OCI-LY7 (cell line): Measurements from ENCODE around the gene EXOC4. TPM values are rescaled to one million over a fixed set of nuclear protein-coding genes. Genes with fewer than 3 reads are reported as not detected.

Experiments used
- BruUV-seq: library from RNA; stranded (reverse); fragments of 400-500 nt; replicated peaks from 2 replicates; lab custom pipeline; 2021; lab: Mats Ljungman, UMichigan
- CTCF ChIA-PET: fragments of 300-600 bp; sonication (Branson Sonifier 250); formaldehyde crosslinking; loops from one replicate; lab custom pipeline; 2022; ENCODE audit warnings: antibody characterized with exemption; ENCODE audit not compliant: unreplicated experiment; lab: Charles Lee
- POLR2A ChIA-PET: fragments of 300-600 bp; sonication (Branson Sonifier 250); formaldehyde crosslinking; loops from one replicate; lab custom pipeline; 2022; ENCODE audit warnings: antibody characterized with exemption; lab: Charles Lee
- DNase-seq: peaks from one replicate; pipeline ENCODE4 v3.0.0-alpha.2; 2015; ENCODE audit warnings: low spot score
- H2AFZ ChIP-seq: fragments of 200-600 bp; sonication (generic), shearing (Covaris generic); 2 replicates; pipeline ENCODE4 v1.6.1; 2014; ENCODE audit warnings: mild to moderate bottlenecking, antibody characterized with exemption, low read length, moderate library complexity
- H3K27ac ChIP-seq: fragments of 200-600 bp; sonication (generic); 2 replicates; pipeline ENCODE4 v1.5.1; 2014; ENCODE audit warnings: mixed run types, low read depth, mild to moderate bottlenecking, moderate library complexity, low read length, inconsistent platforms; ENCODE audit not compliant: poor library complexity, severe bottlenecking
- H3K36me3 ChIP-seq: fragments of 200-600 bp; sonication (generic); 2 replicates; pipeline ENCODE4 v1.6.1; 2014; ENCODE audit warnings: mild to moderate bottlenecking, antibody characterized with exemption, low read length, moderate library complexity, mixed read lengths; ENCODE audit not compliant: insufficient read depth
- H3K4me1 ChIP-seq: fragments of 200-600 bp; sonication (generic); 2 replicates; pipeline ENCODE4 v1.5.1; 2014; ENCODE audit warnings: mild to moderate bottlenecking, low read length; ENCODE audit not compliant: insufficient read depth, poor library complexity, severe bottlenecking
- H3K4me2 ChIP-seq: fragments of 200-600 bp; sonication (generic); 2 replicates; pipeline ENCODE4 v1.6.1; 2014; ENCODE audit warnings: mild to moderate bottlenecking, low read length
- H3K4me3 ChIP-seq: fragments of 200-600 bp; sonication (generic); 2 replicates; pipeline ENCODE4 v1.5.1; 2014; ENCODE audit warnings: mild to moderate bottlenecking, low read depth, low read length; ENCODE audit not compliant: poor library complexity, severe bottlenecking
- H3K79me2 ChIP-seq: fragments of 200-600 bp; sonication (generic); 2 replicates; pipeline ENCODE4 v1.6.1; 2016; ENCODE audit warnings: low read depth, mild to moderate bottlenecking, low read length, moderate library complexity, mixed read lengths; ENCODE audit not compliant: insufficient read depth
- H3K9me2 ChIP-seq: fragments of 200-600 bp; sonication (generic); 2 replicates; pipeline ENCODE4 v1.6.1; 2016; ENCODE audit warnings: mild to moderate bottlenecking, low read length, mixed read lengths; ENCODE audit not compliant: insufficient read depth
- H3K9me3 ChIP-seq: fragments of 200-600 bp; sonication (generic); 2 replicates; pipeline ENCODE4 v1.6.1; 2014; ENCODE audit warnings: mild to moderate bottlenecking, mixed run types, low read length, mixed read lengths
- H4K20me1 ChIP-seq: fragments of 200-600 bp; sonication (generic); 2 replicates; pipeline ENCODE4 v1.6.1; 2014; ENCODE audit warnings: mild to moderate bottlenecking, antibody characterized with exemption, low read length, moderate library complexity, mixed read lengths; ENCODE audit not compliant: insufficient read depth
- EZH2phosphoT487 ChIP-seq: fragments of 200-600 bp; sonication (generic); IDR thresholded peaks from 2 replicates; pipeline ENCODE4 v1.6.1; 2018; ENCODE audit warnings: low read depth, borderline replicate concordance, mild to moderate bottlenecking, mixed run types, antibody characterized with exemption, low read length, moderate library complexity, mixed read lengths
- intact Hi-C: fragments of 100-400 bp; cut with micrococcal nuclease; formaldehyde crosslinking; loops from one replicate; pipeline ENCODE4 v1.10.0; 2022; ENCODE audit not compliant: unreplicated experiment
- total RNA-seq, 2 experiments: library from RNA; depleted of rRNA in 1 of 2; stranded (reverse); fragments of >200 nt in 1 of 2; shearing (Covaris generic) in 1 of 2; gene quantifications; 2 replicates each; pipeline ENCODE4 v1.2.3, GENCODE V29; 2014 to 2022
- TF ChIP-seq, protein P1 (sequence below): fragments of 200-600 bp; sonication (generic); conservative IDR thresholded peaks from 2 replicates; pipeline ENCODE4 v1.5.1; 2014; ENCODE audit warnings: mild to moderate bottlenecking, antibody characterized with exemption, low read length, moderate library complexity, mixed read lengths

EXOC4 gene
- total RNA-seq, 2 experiments from 2014 or later, result 75.1 to 93.2 TPM

DNA sequence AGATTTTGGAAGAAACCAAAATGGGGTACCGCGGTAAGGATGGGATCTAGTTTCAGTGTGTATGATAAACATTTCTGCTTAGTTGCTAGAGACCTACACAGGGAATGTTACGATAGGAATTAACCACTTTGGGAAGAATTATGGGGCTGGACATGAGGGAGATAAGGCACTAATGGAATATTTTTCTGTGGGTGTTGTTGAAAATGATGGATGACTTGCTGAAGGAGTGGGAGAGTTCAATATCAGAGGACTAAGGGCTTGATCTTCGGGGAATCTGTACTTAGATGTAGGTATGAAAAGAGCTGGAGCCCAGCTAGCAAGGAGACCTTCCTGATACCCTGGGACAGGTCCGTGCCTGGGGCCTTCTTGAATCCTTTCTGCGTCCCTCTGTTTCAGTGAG lies 303.7 kb downstream of the EXOC4 start:
- H3K4me2 ChIP-seq, result no peak overlapping the region
- TF ChIP-seq EZH2phosphoT487, result no peak
- TF ChIP-seq, protein P1, sequence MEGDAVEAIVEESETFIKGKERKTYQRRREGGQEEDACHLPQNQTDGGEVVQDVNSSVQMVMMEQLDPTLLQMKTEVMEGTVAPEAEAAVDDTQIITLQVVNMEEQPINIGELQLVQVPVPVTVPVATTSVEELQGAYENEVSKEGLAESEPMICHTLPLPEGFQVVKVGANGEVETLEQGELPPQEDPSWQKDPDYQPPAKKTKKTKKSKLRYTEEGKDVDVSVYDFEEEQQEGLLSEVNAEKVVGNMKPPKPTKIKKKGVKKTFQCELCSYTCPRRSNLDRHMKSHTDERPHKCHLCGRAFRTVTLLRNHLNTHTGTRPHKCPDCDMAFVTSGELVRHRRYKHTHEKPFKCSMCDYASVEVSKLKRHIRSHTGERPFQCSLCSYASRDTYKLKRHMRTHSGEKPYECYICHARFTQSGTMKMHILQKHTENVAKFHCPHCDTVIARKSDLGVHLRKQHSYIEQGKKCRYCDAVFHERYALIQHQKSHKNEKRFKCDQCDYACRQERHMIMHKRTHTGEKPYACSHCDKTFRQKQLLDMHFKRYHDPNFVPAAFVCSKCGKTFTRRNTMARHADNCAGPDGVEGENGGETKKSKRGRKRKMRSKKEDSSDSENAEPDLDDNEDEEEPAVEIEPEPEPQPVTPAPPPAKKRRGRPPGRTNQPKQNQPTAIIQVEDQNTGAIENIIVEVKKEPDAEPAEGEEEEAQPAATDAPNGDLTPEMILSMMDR, result no peak
- no peaks in the 10 kb centered on the region for H3K36me3 ChIP-seq
- no peak for DNase-seq
- H3K9me3 ChIP-seq, result no peaks in the 10 kb centered on the region
- intact Hi-C loops, result no loop called here
- no peak overlapping the region for H3K4me3 ChIP-seq
- H2AFZ ChIP-seq, result no peak overlapping the region
- no TSS peak for BruUV-seq
- ChIA-PET CTCF (no interaction called here), POLR2A (interaction anchor here (0.5 to 1.3 kb wide), 2 partner anchors 477 to 571 kb away, joined by 3 read pairs; no protein-coding TSS in a partner anchor)
- no peaks in the 10 kb centered on the region for H4K20me1 ChIP-seq
- no peaks in the 10 kb centered on the region for H3K4me1 ChIP-seq
- no peak overlapping the region for H3K27ac ChIP-seq
- H3K79me2 ChIP-seq, result no peaks in the 10 kb centered on the region
- no peaks in the 10 kb centered on the region for H3K9me2 ChIP-seq

DNA sequence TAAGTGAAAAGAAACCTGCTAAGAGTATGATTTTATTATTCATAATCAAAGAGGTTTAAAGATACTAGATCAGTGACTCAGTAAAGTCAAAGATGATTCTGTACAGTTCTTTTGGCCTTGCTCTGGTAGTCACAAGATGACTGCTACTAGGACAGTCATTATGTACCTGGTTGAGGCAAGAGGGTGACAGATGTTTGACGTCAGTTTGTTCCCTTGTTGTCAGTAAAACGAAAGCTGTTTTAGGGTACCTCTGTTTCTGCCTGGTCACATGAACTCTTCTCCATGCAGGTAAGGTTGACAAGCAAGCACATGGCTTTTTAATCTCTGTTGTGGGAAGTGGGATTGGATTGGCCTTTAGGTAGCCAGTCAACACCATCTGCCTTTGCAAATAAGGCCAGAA lies 308.0 kb downstream of the EXOC4 start:
- no peaks in the 10 kb centered on the region for H3K9me2 ChIP-seq
- no TSS peak for BruUV-seq
- H2AFZ ChIP-seq, result no peak overlapping the region
- H4K20me1 ChIP-seq, result no peaks in the 10 kb centered on the region
- H3K27ac ChIP-seq, result no peak overlapping the region
- CTCF ChIA-PET, result no interaction called here
- H3K4me1 ChIP-seq, result no peaks in the 10 kb centered on the region
- intact Hi-C loops, result no loop called here
- no peak overlapping the region for H3K4me2 ChIP-seq
- H3K9me3 ChIP-seq, result no peaks in the 10 kb centered on the region
- no peaks in the 10 kb centered on the region for H3K79me2 ChIP-seq
- no peaks in the 10 kb centered on the region for H3K36me3 ChIP-seq
- POLR2A ChIA-PET, result no interaction called here
- DNase-seq, result no peak
- H3K4me3 ChIP-seq, result no peak overlapping the region
- TF ChIP-seq, protein P1, result no peak
- TF ChIP-seq EZH2phosphoT487, result no peak

DNA sequence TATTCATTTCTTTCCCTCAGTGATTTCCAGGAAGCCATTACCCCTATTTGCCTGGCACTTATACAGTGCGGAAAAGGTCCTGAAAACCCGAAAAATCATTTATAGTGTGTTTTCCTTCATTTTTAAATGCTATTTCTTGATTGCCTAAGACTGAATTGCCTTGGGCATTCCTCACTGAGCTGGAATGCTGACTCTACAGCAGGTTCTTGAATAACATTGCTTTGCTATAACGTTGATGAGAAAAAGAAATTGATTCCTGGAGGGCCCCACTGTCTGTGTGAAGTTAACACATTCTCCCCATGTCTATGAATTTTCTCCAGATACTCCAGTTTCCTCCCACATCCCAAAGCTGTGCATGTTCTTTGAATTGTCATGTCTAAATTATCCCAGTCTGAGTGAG lies 308.5 kb downstream of the EXOC4 start:
- H3K9me3 ChIP-seq, result no peaks in the 10 kb centered on the region
- no peak overlapping the region for H3K27ac ChIP-seq
- CTCF ChIA-PET, result no interaction called here
- H2AFZ ChIP-seq, result no peak overlapping the region
- no peaks in the 10 kb centered on the region for H4K20me1 ChIP-seq
- H3K4me2 ChIP-seq, result no peak overlapping the region
- H3K9me2 ChIP-seq, result no peaks in the 10 kb centered on the region
- POLR2A ChIA-PET, result interaction anchor here (0.7 to 0.8 kb wide), 2 partner anchors 11 to 211 kb away, joined by 3 to 6 read pairs; no protein-coding TSS in a partner anchor
- H3K4me3 ChIP-seq, result no peak overlapping the region
- no peaks in the 10 kb centered on the region for H3K4me1 ChIP-seq
- intact Hi-C loops, result no loop called here
- no peak for TF ChIP-seq EZH2phosphoT487
- TF ChIP-seq, protein P1, result no peak
- H3K36me3 ChIP-seq, result no peaks in the 10 kb centered on the region
- BruUV-seq, result no TSS peak
- DNase-seq, result no peak
- no peaks in the 10 kb centered on the region for H3K79me2 ChIP-seq
